ENCODE data around the gene AP5Z1.

AP5Z1 gene

GRCh38 chr7:4762121-4763055 lies 13.0 kb upstream of the AP5Z1 start:
- Histone ChIP-seq H3K4me3 (ENCODE audit: low read length) (no peak overlapping the region), H3K36me3 (ENCODE audit: control insufficient read depth, insufficient read depth, low read length, severe bottlenecking) (peaks cover 86% of the 10 kb centered on the region), H3K9me3 (ENCODE audit: control insufficient read depth, low read length) (no peaks in the 10 kb centered on the region), H3K9ac (ENCODE audit: low read length) (no peak overlapping the region), H3K27me3 (replicated peaks; ENCODE audit: control insufficient read depth, insufficient read depth, low read length) (no peaks in the 10 kb centered on the region), H3K4me1 (ENCODE audit: control insufficient read depth, insufficient read depth, low read length) (no peaks in the 10 kb centered on the region)
- DNase-seq (ENCODE audit: low read depth) = no peak

- no peaks in the 10 kb centered on the region for H3K27me3 ChIP-seq (replicated peaks; ENCODE audit: control insufficient read depth, insufficient read depth, low read length)
- no peaks in the 10 kb centered on the region for H3K9me3 ChIP-seq (ENCODE audit: control insufficient read depth, low read length)
- H3K4me3 ChIP-seq (ENCODE audit: low read length) = no peak overlapping the region
- H3K4me1 ChIP-seq (ENCODE audit: control insufficient read depth, insufficient read depth, low read length) = no peaks in the 10 kb centered on the region
- no peak overlapping the region for H3K9ac ChIP-seq (ENCODE audit: low read length)
- DNase-seq (ENCODE audit: low read depth) = no peak
- peaks cover 82% of the 10 kb centered on the region for H3K36me3 ChIP-seq (ENCODE audit: control insufficient read depth, insufficient read depth, low read length, severe bottlenecking)
Observed at GRCh38 chr7:4763091-4763793, 12.2 kb upstream of the AP5Z1 start.

GRCh38 chr7:4763794-4764185 lies 11.6 kb upstream of the AP5Z1 start:
- DNase-seq (ENCODE audit: low read depth) = no peak
- Histone ChIP-seq H3K27me3 (replicated peaks; ENCODE audit: control insufficient read depth, insufficient read depth, low read length) (no peaks in the 10 kb centered on the region), H3K4me1 (ENCODE audit: control insufficient read depth, insufficient read depth, low read length) (no peaks in the 10 kb centered on the region), H3K9ac (ENCODE audit: low read length) (no peak overlapping the region), H3K36me3 (ENCODE audit: control insufficient read depth, insufficient read depth, low read length, severe bottlenecking) (peaks cover 76% of the 10 kb centered on the region), H3K4me3 (ENCODE audit: low read length) (no peak overlapping the region), H3K9me3 (ENCODE audit: control insufficient read depth, low read length) (no peaks in the 10 kb centered on the region)

- Histone ChIP-seq H3K36me3 (ENCODE audit: control insufficient read depth, insufficient read depth, low read length, severe bottlenecking) (peaks cover 70% of the 10 kb centered on the region), H3K4me3 (ENCODE audit: low read length) (no peak overlapping the region), H3K27me3 (replicated peaks; ENCODE audit: control insufficient read depth, insufficient read depth, low read length) (no peaks in the 10 kb centered on the region), H3K9me3 (ENCODE audit: control insufficient read depth, low read length) (no peaks in the 10 kb centered on the region), H3K4me1 (ENCODE audit: control insufficient read depth, insufficient read depth, low read length) (no peaks in the 10 kb centered on the region), H3K9ac (ENCODE audit: low read length) (no peak overlapping the region)
- DNase-seq (ENCODE audit: low read depth) = no peak
Observed at GRCh38 chr7:4764402-4765007, 10.9 kb upstream of the AP5Z1 start.

GRCh38 chr7:4765776-4766490 lies 9.5 kb upstream of the AP5Z1 start:
- H3K9ac ChIP-seq (ENCODE audit: low read length) = no peak overlapping the region
- H3K9me3 ChIP-seq (ENCODE audit: control insufficient read depth, low read length) = no peaks in the 10 kb centered on the region
- no peaks in the 10 kb centered on the region for H3K4me1 ChIP-seq (ENCODE audit: control insufficient read depth, insufficient read depth, low read length)
- peak; percentile 10 for DNase-seq (ENCODE audit: low read depth)
- no peak overlapping the region for H3K4me3 ChIP-seq (ENCODE audit: low read length)
- peaks cover 58% of the 10 kb centered on the region for H3K36me3 ChIP-seq (ENCODE audit: control insufficient read depth, insufficient read depth, low read length, severe bottlenecking)
- no peaks in the 10 kb centered on the region for H3K27me3 ChIP-seq (replicated peaks; ENCODE audit: control insufficient read depth, insufficient read depth, low read length)

GRCh38 chr7:4766666-4767519 lies 8.5 kb upstream of the AP5Z1 start:
- Histone ChIP-seq H3K9ac (ENCODE audit: low read length) (no peak overlapping the region), H3K4me3 (ENCODE audit: low read length) (no peak overlapping the region), H3K27me3 (replicated peaks; ENCODE audit: control insufficient read depth, insufficient read depth, low read length) (no peaks in the 10 kb centered on the region), H3K4me1 (ENCODE audit: control insufficient read depth, insufficient read depth, low read length) (no peaks in the 10 kb centered on the region), H3K9me3 (ENCODE audit: control insufficient read depth, low read length) (no peaks in the 10 kb centered on the region), H3K36me3 (ENCODE audit: control insufficient read depth, insufficient read depth, low read length, severe bottlenecking) (peaks cover 50% of the 10 kb centered on the region)
- no peak for DNase-seq (ENCODE audit: low read depth)

GRCh38 chr7:4768597-4769569 lies 6.5 kb upstream of the AP5Z1 start:
- no peak for DNase-seq (ENCODE audit: low read depth)
- Histone ChIP-seq H3K9ac (ENCODE audit: low read length) (no peak overlapping the region), H3K27me3 (replicated peaks; ENCODE audit: control insufficient read depth, insufficient read depth, low read length) (no peaks in the 10 kb centered on the region), H3K9me3 (ENCODE audit: control insufficient read depth, low read length) (no peaks in the 10 kb centered on the region), H3K4me1 (ENCODE audit: control insufficient read depth, insufficient read depth, low read length) (no peaks in the 10 kb centered on the region), H3K36me3 (ENCODE audit: control insufficient read depth, insufficient read depth, low read length, severe bottlenecking) (peaks cover 33% of the 10 kb centered on the region), H3K4me3 (ENCODE audit: low read length) (no peak overlapping the region)

GRCh38 chr7:4769761-4770160 lies 5.7 kb upstream of the AP5Z1 start:
- Histone ChIP-seq H3K27me3 (replicated peaks; ENCODE audit: control insufficient read depth, insufficient read depth, low read length) (no peaks in the 10 kb centered on the region), H3K4me1 (ENCODE audit: control insufficient read depth, insufficient read depth, low read length) (peaks cover 8% of the 10 kb centered on the region), H3K4me3 (ENCODE audit: low read length) (no peak overlapping the region), H3K9me3 (ENCODE audit: control insufficient read depth, low read length) (no peaks in the 10 kb centered on the region), H3K9ac (ENCODE audit: low read length) (no peak overlapping the region), H3K36me3 (ENCODE audit: control insufficient read depth, insufficient read depth, low read length, severe bottlenecking) (peaks cover 24% of the 10 kb centered on the region)
- no peak for DNase-seq (ENCODE audit: low read depth)

- Histone ChIP-seq H3K4me3 (ENCODE audit: low read length) (no peak overlapping the region), H3K9ac (ENCODE audit: low read length) (no peak overlapping the region), H3K36me3 (ENCODE audit: control insufficient read depth, insufficient read depth, low read length, severe bottlenecking) (peaks cover 15% of the 10 kb centered on the region), H3K9me3 (ENCODE audit: control insufficient read depth, low read length) (no peaks in the 10 kb centered on the region), H3K27me3 (replicated peaks; ENCODE audit: control insufficient read depth, insufficient read depth, low read length) (no peaks in the 10 kb centered on the region), H3K4me1 (ENCODE audit: control insufficient read depth, insufficient read depth, low read length) (peaks cover 8% of the 10 kb centered on the region)
- DNase-seq (ENCODE audit: low read depth) = no peak
Observed at GRCh38 chr7:4770886-4771285, 4.5 kb upstream of the AP5Z1 start.
